GM18873 (cell line): ENCODE data around the gene KCNK13.
"Not testable (repeated sequence)": the region's sequence is repeated elsewhere in the genome, so short reads cannot be mapped to it uniquely, and the experiment has no call there.

Source experiments
- ATAC-seq: cut with Tn5 transposase; IDR thresholded peaks from one replicate; pipeline ENCODE4 v1.9.1; 2021; ENCODE audit warnings: mild to moderate bottlenecking, moderate library complexity, moderate number of reproducible peaks; ENCODE audit not compliant: unreplicated experiment, low FRiP score

KCNK13 gene

GRCh38 chr14:90061685-90062126 is at the start of gene KCNK13:
Gene KCNK13 (plus strand): TSS chr14:90061994. CDS start chr14:90062206, 212 bp downstream.
- no peak for ATAC-seq

GRCh38 chr14:90017371-90017770 is 44.4 kb upstream of the KCNK13 start:
- ATAC-seq = no peak

DNA sequence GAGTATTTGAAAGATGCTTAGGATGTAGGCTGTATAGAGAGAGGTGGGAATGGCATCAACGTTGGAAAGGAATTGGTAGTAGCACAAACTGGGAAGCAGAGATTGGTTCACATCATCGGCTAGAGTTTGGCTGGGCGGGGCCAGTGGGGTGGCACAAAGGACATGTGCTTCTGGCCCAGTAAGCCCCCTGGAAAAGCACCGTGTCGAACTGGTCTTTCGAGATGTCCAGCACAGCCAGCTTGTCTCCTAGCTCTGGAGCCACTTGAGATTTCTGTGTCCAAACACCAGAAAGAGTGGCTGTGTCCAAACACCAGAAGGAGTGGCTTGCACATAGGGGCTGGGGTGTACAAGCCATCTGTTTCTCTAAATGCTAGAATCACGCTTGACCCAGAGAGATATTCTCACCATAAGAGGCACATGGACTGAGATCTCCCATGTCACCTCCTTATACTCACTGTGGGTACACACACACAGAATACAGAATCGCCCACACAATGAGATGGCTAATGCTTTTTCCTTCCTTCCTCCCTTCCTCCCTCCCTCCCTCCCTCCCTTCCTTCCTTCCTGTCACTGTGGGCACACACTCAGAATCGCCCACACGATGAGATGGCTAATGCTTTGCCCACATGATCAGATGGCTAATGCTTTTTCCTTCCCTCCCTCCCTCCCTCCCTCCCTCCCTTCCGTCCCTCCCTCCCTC is 41.8 kb upstream of the KCNK13 start:
- ATAC-seq = no peak

DNA sequence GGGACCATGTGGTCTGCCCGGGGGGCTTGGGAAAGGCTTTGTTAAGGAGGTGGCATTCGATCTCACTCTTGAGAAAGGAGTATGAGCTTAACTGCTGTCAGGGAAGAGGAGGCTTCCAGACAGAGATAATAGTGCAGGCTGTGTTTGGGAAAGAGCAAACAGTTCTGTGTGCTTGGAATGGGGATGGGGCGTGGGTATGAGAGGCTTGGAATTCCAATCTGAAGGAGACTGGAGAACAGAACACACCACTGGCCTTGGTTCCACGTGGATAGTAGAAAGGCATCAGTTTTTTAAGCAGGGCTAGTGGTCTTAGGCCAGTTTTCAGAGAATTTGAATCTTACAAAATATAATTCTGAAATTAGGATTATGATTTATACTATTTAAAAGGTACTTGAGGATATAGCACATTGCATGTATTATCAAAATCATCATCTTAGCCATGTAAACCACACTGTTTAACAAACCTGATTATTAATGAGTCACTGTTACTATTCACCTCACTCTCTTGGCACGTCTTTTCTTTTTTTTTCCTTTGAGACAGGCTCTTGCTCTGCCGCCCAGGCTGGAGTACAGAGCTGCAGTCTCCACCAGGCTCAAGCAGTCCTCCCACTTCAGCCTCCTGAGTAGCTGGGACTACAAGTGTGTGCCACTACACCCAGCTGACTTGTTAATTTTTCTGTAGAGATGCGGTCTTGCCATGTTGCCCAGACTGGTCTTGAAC is 38.5 kb upstream of the KCNK13 start:
- no peak for ATAC-seq

GRCh38 chr14:90024910-90025309 is 36.9 kb upstream of the KCNK13 start:
- no peak for ATAC-seq

DNA sequence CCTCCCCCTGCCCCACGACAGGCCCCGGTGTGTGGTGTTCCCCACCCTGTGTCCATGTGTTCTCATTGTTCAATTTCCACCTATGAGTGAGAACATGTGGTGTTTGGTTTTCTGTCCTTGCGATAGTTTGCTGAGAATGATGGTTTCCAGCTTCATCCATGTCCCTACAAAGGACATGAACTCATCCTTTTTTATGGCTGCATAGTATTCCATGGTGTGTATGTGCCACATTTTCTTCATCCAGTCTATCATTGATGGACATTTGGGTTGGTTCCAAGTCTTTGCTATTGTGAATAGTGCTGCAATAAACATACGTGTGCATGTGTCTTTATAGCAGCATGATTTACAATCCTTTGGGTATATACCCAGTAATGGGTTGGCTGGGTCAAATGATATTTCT is 35.2 kb upstream of the KCNK13 start:
- not testable (repeated sequence) for ATAC-seq

DNA sequence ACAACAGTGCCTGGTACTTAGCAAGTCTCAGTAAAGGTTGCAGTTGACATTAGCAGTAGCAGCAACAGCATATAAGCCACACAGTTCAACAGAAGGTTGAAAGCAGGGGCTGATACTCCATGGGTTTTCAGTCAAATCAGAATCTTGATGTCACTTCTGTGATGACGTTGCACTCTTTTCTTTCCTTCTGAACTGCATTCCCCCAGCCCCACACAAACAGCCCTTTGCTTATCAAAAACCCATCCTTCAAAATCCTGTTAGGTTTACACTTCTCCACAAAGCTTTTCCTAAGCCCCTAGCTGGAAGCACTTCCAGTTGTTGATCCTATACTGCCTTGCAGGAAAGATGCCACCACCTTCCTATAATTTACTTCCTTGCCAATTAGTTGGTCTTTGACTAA is 34.0 kb upstream of the KCNK13 start:
- no peak for ATAC-seq

GRCh38 chr14:90034156-90034555 is 27.6 kb upstream of the KCNK13 start:
- no peak for ATAC-seq

- no peak for ATAC-seq
Observed at GRCh38 chr14:90034835-90035525, 26.8 kb upstream of the KCNK13 start.

DNA sequence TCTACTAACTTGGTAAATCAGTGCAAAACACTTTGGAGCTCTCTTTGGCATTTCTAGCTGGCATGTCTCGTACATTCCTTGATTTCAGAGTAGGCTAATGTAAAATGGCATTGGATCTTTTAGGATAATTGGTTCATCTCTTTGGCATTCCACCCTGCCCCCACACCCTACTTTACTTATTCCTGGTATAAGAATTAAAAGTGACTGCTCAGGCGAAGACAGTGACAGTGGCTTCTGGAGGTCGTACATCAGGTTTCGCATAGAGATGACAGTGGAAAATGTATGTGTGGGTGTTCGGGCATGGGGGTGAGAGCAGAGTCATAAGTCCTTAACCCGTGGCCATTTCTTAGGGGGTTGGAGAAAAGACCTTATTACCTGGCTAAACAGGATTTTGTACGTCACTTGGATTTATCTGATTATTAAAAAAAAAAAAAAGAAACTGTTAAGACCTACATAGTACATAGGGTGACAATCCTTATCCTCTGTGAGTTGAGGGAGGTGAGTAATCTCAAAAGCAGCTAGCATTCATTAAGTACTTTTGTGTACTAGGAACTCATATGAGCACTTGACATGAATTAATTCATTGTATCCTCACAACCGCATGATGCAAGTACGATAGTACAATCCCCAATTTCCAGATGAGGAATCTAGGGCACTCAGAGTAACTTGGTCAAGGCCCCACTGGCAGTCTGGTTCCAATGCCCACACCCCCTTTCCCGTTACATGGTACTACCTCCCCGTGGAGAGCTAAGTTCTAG is 22.4 kb upstream of the KCNK13 start:
- no peak for ATAC-seq

- ATAC-seq = no peak
Observed at GRCh38 chr14:90040411-90040810, 21.4 kb upstream of the KCNK13 start.

- no peak for ATAC-seq
Observed at GRCh38 chr14:90042496-90043252, 19.1 kb upstream of the KCNK13 start.

GRCh38 chr14:90045616-90046015 is 16.2 kb upstream of the KCNK13 start:
- ATAC-seq = no peak

GRCh38 chr14:90049390-90049789 is 12.4 kb upstream of the KCNK13 start:
- ATAC-seq = no peak

DNA sequence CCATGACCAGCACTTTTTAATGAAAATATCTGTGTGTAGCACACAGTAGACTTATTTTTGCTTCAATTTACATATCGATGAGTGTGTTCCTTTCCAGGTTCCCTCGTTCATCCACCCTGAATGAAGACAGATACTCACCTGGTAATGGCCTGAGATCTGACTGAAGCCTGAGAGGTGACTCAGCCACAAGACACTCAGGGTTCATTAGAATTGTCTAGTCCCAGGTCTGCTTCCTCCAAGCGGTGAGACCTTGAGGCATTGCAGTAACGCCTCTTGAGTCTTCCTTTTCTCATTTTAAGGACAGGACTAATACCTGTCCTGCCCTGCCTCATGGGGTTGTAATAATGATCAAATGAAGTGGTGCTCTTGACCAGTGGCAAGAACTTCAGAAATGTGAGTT is 11.5 kb upstream of the KCNK13 start:
- ATAC-seq = no peak

- ATAC-seq = no peak
Observed at GRCh38 chr14:90053044-90053443, 8.8 kb upstream of the KCNK13 start.

- ATAC-seq = no peak
Observed at GRCh38 chr14:90054803-90055202, 7.0 kb upstream of the KCNK13 start.

DNA sequence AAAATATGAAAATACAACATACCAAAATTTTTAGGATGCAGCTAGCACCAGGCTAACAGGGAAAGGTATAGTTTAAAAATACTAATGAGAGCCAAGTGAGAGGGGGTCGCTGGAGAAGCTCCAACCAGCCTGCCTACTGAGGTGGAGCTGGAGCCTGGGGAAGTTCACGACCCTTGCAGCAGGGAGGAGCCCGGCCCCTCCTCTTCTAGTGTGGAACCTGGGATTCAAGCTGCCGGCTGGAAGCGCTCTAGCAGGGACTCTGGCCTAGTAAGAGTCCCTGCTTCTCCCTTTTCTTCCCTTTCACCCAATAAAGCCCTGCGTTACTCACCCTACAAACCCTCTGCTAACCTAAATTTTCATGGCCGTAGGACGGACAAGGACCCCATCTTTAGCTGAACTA is 5.0 kb upstream of the KCNK13 start:
- ATAC-seq = no peak

DNA sequence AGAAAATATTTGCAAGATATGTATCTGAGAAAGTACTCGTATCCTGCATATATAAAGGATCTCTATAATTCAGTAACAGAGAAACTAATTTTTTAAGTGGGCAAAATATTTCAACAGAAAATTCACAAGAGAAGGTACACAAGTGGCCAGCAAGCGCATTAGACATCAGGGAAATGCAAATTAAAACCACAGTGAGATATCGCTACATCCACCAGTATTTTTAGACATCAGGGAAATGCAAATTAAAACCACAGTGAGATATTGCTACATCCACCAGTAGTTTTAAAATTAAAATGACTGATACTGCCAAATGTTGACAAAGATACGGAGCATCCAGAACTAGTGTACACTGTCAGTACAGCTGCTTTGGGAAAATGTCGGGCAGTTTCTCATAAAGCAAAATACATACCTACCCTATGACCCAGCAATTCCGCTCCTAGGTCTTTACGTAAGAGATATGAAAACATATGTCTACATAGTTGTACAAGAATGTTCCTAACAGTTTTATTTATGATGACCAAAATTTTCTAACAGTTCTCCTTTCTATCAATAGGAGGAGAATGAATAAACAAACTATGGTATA is 2.8 kb upstream of the KCNK13 start:
- no peak for ATAC-seq
